DND-41 (cell line): ENCODE data around the gene CCNYL1.

Experiments
- ATAC-seq: fragments of 200-7000 bp; cut with Tn5 transposase; 3 replicates; pipeline ENCODE4 v1.9.1; 2021; ENCODE audit warnings: low read depth; ENCODE audit not compliant: insufficient read depth
- DNase-seq: peaks from one replicate; pipeline ENCODE4 v3.0.0-alpha.2; 2020
- H2AFZ ChIP-seq: 2 replicates; pipeline ENCODE4 v1.6.0; 2012; ENCODE audit warnings: low read depth, low read length
- H3K27ac ChIP-seq: 2 replicates; pipeline ENCODE4 v1.5.1; 2012; ENCODE audit warnings: low read length, inconsistent platforms
- H3K27me3 ChIP-seq: fragments of 200-600 bp; sonication (generic); 2 replicates; pipeline ENCODE4 v1.6.0; 2012; ENCODE audit warnings: low read length, mild to moderate bottlenecking, inconsistent platforms; ENCODE audit not compliant: insufficient read depth, poor library complexity
- H3K36me3 ChIP-seq: 2 replicates; pipeline ENCODE4 v1.5.1; 2012; ENCODE audit warnings: low read length, inconsistent platforms; ENCODE audit not compliant: insufficient read depth
- H3K4me1 ChIP-seq: 2 replicates; pipeline ENCODE4 v1.5.1; 2012; ENCODE audit warnings: mild to moderate bottlenecking, low read length; ENCODE audit not compliant: insufficient read depth
- H3K4me2 ChIP-seq: 2 replicates; pipeline ENCODE4 v1.6.0; 2012; ENCODE audit warnings: mild to moderate bottlenecking, moderate library complexity, low read length, inconsistent platforms; ENCODE audit not compliant: insufficient read depth
- H3K4me3 ChIP-seq, 2 experiments: fragments of 200-600 bp in 1 of 2; shearing (Covaris generic) in 1 of 2; 2 replicates each; pipeline ENCODE4 v1.5.1; 2012 to 2016; ENCODE audit warnings: inconsistent platforms in 2 of 2, low read length in 2 of 2, mild to moderate bottlenecking in 2 of 2, low read depth in 1 of 2, moderate library complexity in 1 of 2
- H3K79me2 ChIP-seq: 2 replicates; pipeline ENCODE4 v1.6.0; 2012; ENCODE audit warnings: low read length, inconsistent platforms; ENCODE audit not compliant: insufficient read depth
- H3K9ac ChIP-seq: 2 replicates; pipeline ENCODE4 v1.6.0; 2012; ENCODE audit warnings: low read depth, mild to moderate bottlenecking, inconsistent platforms, low read length, moderate library complexity
- H3K9me3 ChIP-seq: 2 replicates; pipeline ENCODE4 v1.5.1; 2012; ENCODE audit warnings: low read length, moderate library complexity, mild to moderate bottlenecking, inconsistent platforms; ENCODE audit not compliant: insufficient read depth, severe bottlenecking
- H4K20me1 ChIP-seq: 2 replicates; pipeline ENCODE4 v1.6.0; 2012; ENCODE audit warnings: low read length; ENCODE audit not compliant: insufficient read depth
- CTCF ChIP-seq: IDR thresholded peaks from 2 replicates; pipeline ENCODE4 v1.5.1; 2012; ENCODE audit warnings: borderline replicate concordance, low read length, moderate library complexity, mild to moderate bottlenecking; ENCODE audit not compliant: poor library complexity, severe bottlenecking; ENCODE audit errors: extremely low read depth
- EZH2 ChIP-seq: IDR thresholded peaks from 3 replicates; pipeline ENCODE4 v1.6.1; 2012; ENCODE audit warnings: borderline replicate concordance, low read depth, mild to moderate bottlenecking, moderate library complexity, low read length, inconsistent platforms; ENCODE audit not compliant: severe bottlenecking

The CCNYL1 gene

GRCh38 chr2:207724113-207724512, 12.7 kb downstream of the CCNYL1 start:
- no peak overlapping the region for H3K27ac ChIP-seq
- no peaks in the 10 kb centered on the region for H3K9me3 ChIP-seq
- H3K36me3 ChIP-seq = no peaks in the 10 kb centered on the region
- DNase-seq = no peak
- H3K79me2 ChIP-seq = no peaks in the 10 kb centered on the region; the same call in 1 of the 2 replicates
- H2AFZ ChIP-seq = no peak overlapping the region
- H4K20me1 ChIP-seq = no peaks in the 10 kb centered on the region
- H3K4me2 ChIP-seq = no peak overlapping the region
- TF ChIP-seq CTCF (no peak), EZH2 (no peak)
- no peaks in the 10 kb centered on the region for H3K27me3 ChIP-seq
- H3K9ac ChIP-seq = no peak overlapping the region
- no peaks in the 10 kb centered on the region for H3K4me1 ChIP-seq
- H3K4me3 ChIP-seq = no peak overlapping the region
- no peak for ATAC-seq

- H3K4me1 ChIP-seq = no peaks in the 10 kb centered on the region
- H3K9ac ChIP-seq = no peak overlapping the region
- H3K27ac ChIP-seq = no peak overlapping the region
- H3K9me3 ChIP-seq = no peaks in the 10 kb centered on the region
- ATAC-seq (no peak), DNase-seq (no peak)
- H3K4me3 ChIP-seq = no peak overlapping the region
- no peak overlapping the region for H2AFZ ChIP-seq
- H3K79me2 ChIP-seq = no peaks in the 10 kb centered on the region
- H3K36me3 ChIP-seq = peaks cover 5% of the 10 kb centered on the region; the same call in 1 of the 2 replicates
- no peaks in the 10 kb centered on the region for H4K20me1 ChIP-seq
- TF ChIP-seq CTCF (no peak), EZH2 (no peak)
- no peak overlapping the region for H3K4me2 ChIP-seq
- H3K27me3 ChIP-seq = no peaks in the 10 kb centered on the region
Measured at GRCh38 chr2:207725873-207726578, 14.6 kb downstream of the CCNYL1 start.

GRCh38 chr2:207727261-207727660, 15.8 kb downstream of the CCNYL1 start:
- H4K20me1 ChIP-seq = no peaks in the 10 kb centered on the region
- H3K36me3 ChIP-seq = peaks cover 5% of the 10 kb centered on the region; the same call in 1 of the 2 replicates
- H3K9ac ChIP-seq = no peak overlapping the region
- DNase-seq = no peak
- no peak overlapping the region for H3K4me2 ChIP-seq
- H3K79me2 ChIP-seq = no peaks in the 10 kb centered on the region
- no peak overlapping the region for H3K27ac ChIP-seq
- TF ChIP-seq EZH2 (no peak), CTCF (no peak)
- ATAC-seq = no peak
- no peak overlapping the region for H2AFZ ChIP-seq
- H3K4me3 ChIP-seq = no peak overlapping the region
- no peaks in the 10 kb centered on the region for H3K4me1 ChIP-seq
- no peaks in the 10 kb centered on the region for H3K27me3 ChIP-seq
- H3K9me3 ChIP-seq = no peaks in the 10 kb centered on the region
